Measurements from ENCODE around the gene GOLPH3L.
"Not testable (repeated sequence)": the region's sequence is repeated elsewhere in the genome, so short reads cannot be mapped to it uniquely, and the experiment has no call there.

GOLPH3L gene

GRCh38 chr1:150662811-150663210 lies 34.1 kb downstream of the GOLPH3L start:
- no CpG with 5 or more reads among the region's 9 CpGs for WGBS, 2 donors (ENCODE audit: extremely low coverage in 2 of 2, insufficient read length in 2 of 2, insufficient replicate concordance in 1 of 2)
- no peak overlapping the region for H3K4ac ChIP-seq (ENCODE audit: low read length)

GRCh38 chr1:150661156-150661555 lies 35.8 kb downstream of the GOLPH3L start:
- Histone ChIP-seq H3K79me1 (ENCODE audit: low read depth, low read length) (no peaks in the 10 kb centered on the region), H4K91ac (ENCODE audit: low read depth, low read length, poor library complexity) (no peak overlapping the region), H2BK5ac (ENCODE audit: low read length) (no peak overlapping the region), H3K14ac (ENCODE audit: low read length) (no peak overlapping the region), H3K9ac (ENCODE audit: low read depth, low read length, poor library complexity) (no peak overlapping the region), H3K27ac (replicated peaks; ENCODE audit: low read length) (no peak overlapping the region), H2BK15ac (ENCODE audit: low read length) (no peak overlapping the region), H2BK12ac (ENCODE audit: low read length) (no peak overlapping the region), H2AK5ac (ENCODE audit: low read depth, low read length) (no peak overlapping the region), H3K4me3 (ENCODE audit: low read length in 2 of 2) (no peak overlapping the region), H3K18ac (ENCODE audit: low read length) (no peak overlapping the region), H2AFZ (ENCODE audit: low read length) (no peak overlapping the region), H3K4ac (ENCODE audit: low read length) (no peak overlapping the region), H4K8ac (ENCODE audit: low read depth, low read length) (no peak overlapping the region), H2BK120ac (ENCODE audit: low read depth, low read length) (no peak overlapping the region), H3K23ac (ENCODE audit: low read depth, low read length, poor library complexity) (no peak overlapping the region), H3K4me2 (ENCODE audit: insufficient read depth, low read length, poor library complexity, severe bottlenecking) (no peak overlapping the region), H3K27me3 (ENCODE audit: control insufficient read depth in 3 of 3, insufficient read depth in 3 of 3, low read depth in 1 of 3, low read length in 3 of 3) (no peaks in the 10 kb centered on the region), H3K4me1 (ENCODE audit: control insufficient read depth in 2 of 2, insufficient read depth in 1 of 2, low read depth in 1 of 2, low read length in 2 of 2) (no peaks in the 10 kb centered on the region), H3K9me3 (replicated peaks in 1 of 2; ENCODE audit: control insufficient read depth in 2 of 2, insufficient read depth in 1 of 2, low read depth in 1 of 2, low read length in 2 of 2) (no peaks in the 10 kb centered on the region), H3K36me3 (replicated peaks in 1 of 2; ENCODE audit: control insufficient read depth in 2 of 2, insufficient read depth in 2 of 2, low read length in 2 of 2) (peaks cover 2 to 32% of the 10 kb centered on the region in 2 donors)
- no peak for DNase-seq (ENCODE audit: low spot score)
- WGBS, 2 donors (ENCODE audit: extremely low coverage in 2 of 2, insufficient read length in 2 of 2, insufficient replicate concordance in 1 of 2), result no CpG with 5 or more reads among the region's 5 CpGs

More at GRCh38 chr1:150662811-150663210, 34.1 kb downstream of the GOLPH3L start:
- Histone ChIP-seq H2BK12ac (ENCODE audit: low read length) (no peak overlapping the region), H3K9me3 (replicated peaks in 1 of 2; ENCODE audit: control insufficient read depth in 2 of 2, insufficient read depth in 1 of 2, low read depth in 1 of 2, low read length in 2 of 2) (no peaks in the 10 kb centered on the region), H3K4me2 (ENCODE audit: insufficient read depth, low read length, poor library complexity, severe bottlenecking) (no peak overlapping the region), H3K4me3 (ENCODE audit: low read length in 2 of 2) (no peak overlapping the region), H3K23ac (ENCODE audit: low read depth, low read length, poor library complexity) (no peak overlapping the region), H3K14ac (ENCODE audit: low read length) (no peak overlapping the region), H2AK5ac (ENCODE audit: low read depth, low read length) (no peak overlapping the region), H3K9ac (ENCODE audit: low read depth, low read length, poor library complexity) (no peak overlapping the region), H4K8ac (ENCODE audit: low read depth, low read length) (no peak overlapping the region), H3K4me1 (ENCODE audit: control insufficient read depth in 2 of 2, insufficient read depth in 1 of 2, low read depth in 1 of 2, low read length in 2 of 2) (no peaks in the 10 kb centered on the region), H3K36me3 (replicated peaks in 1 of 2; ENCODE audit: control insufficient read depth in 2 of 2, insufficient read depth in 2 of 2, low read length in 2 of 2) (peaks cover 2 to 32% of the 10 kb centered on the region in 2 donors), H3K18ac (ENCODE audit: low read length) (no peak overlapping the region), H4K91ac (ENCODE audit: low read depth, low read length, poor library complexity) (no peak overlapping the region), H3K27me3 (ENCODE audit: control insufficient read depth in 3 of 3, insufficient read depth in 3 of 3, low read depth in 1 of 3, low read length in 3 of 3) (no peaks in the 10 kb centered on the region), H3K79me1 (ENCODE audit: low read depth, low read length) (no peaks in the 10 kb centered on the region), H2AFZ (ENCODE audit: low read length) (no peak overlapping the region), H2BK15ac (ENCODE audit: low read length) (no peak overlapping the region), H3K27ac (replicated peaks; ENCODE audit: low read length) (no peak overlapping the region), H2BK120ac (ENCODE audit: low read depth, low read length) (no peak overlapping the region), H2BK5ac (ENCODE audit: low read length) (no peak overlapping the region)
- no peak for DNase-seq (ENCODE audit: low spot score)

DNA sequence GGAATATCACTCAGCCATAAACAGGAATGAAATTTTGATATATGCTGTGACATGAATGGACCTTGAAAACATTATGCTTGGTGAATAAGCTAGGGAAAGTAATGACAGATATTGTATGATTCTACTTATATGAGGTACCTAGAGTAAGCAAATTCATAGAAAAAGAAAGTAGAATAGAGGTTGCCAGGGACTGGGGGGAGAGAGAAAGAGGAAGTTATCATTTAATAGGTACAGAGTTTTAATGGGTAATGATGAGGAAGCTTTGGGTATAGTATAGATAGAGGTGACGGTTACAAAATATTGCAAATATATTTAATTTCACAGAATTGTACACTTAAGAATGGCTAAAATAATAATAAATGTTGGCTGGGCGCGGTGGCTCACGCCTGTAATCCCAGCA lies 36.4 kb downstream of the GOLPH3L start:
- no peak for DNase-seq (ENCODE audit: low spot score)
- H3K4me1 ChIP-seq (ENCODE audit: control insufficient read depth in 2 of 2, insufficient read depth in 1 of 2, low read depth in 1 of 2, low read length in 2 of 2), result no peaks in the 10 kb centered on the region
- H3K9ac ChIP-seq (ENCODE audit: low read depth, low read length, poor library complexity), result no peak overlapping the region
- H2BK12ac ChIP-seq (ENCODE audit: low read length), result no peak overlapping the region
- H3K4me2 ChIP-seq (ENCODE audit: insufficient read depth, low read length, poor library complexity, severe bottlenecking), result no peak overlapping the region
- no CpG with 5 or more reads among the region's 4 CpGs for WGBS, 2 donors (ENCODE audit: extremely low coverage in 2 of 2, insufficient read length in 2 of 2, insufficient replicate concordance in 1 of 2)
- H4K8ac ChIP-seq (ENCODE audit: low read depth, low read length), result no peak overlapping the region
- no peak overlapping the region for H4K91ac ChIP-seq (ENCODE audit: low read depth, low read length, poor library complexity)
- H3K23ac ChIP-seq (ENCODE audit: low read depth, low read length, poor library complexity), result no peak overlapping the region
- no peak overlapping the region for H3K27ac ChIP-seq (replicated peaks; ENCODE audit: low read length)
- no peak overlapping the region for H3K4me3 ChIP-seq (ENCODE audit: low read length in 2 of 2)
- H2BK5ac ChIP-seq (ENCODE audit: low read length), result no peak overlapping the region
- no peak overlapping the region for H2BK15ac ChIP-seq (ENCODE audit: low read length)
- H3K79me1 ChIP-seq (ENCODE audit: low read depth, low read length), result no peaks in the 10 kb centered on the region
- no peak overlapping the region for H3K4ac ChIP-seq (ENCODE audit: low read length)
- H3K18ac ChIP-seq (ENCODE audit: low read length), result no peak overlapping the region
- peaks cover 2 to 32% of the 10 kb centered on the region in 2 donors for H3K36me3 ChIP-seq (replicated peaks in 1 of 2; ENCODE audit: control insufficient read depth in 2 of 2, insufficient read depth in 2 of 2, low read length in 2 of 2)
- H2AK5ac ChIP-seq (ENCODE audit: low read depth, low read length), result no peak overlapping the region
- H2AFZ ChIP-seq (ENCODE audit: low read length), result no peak overlapping the region
- H2BK120ac ChIP-seq (ENCODE audit: low read depth, low read length), result no peak overlapping the region
- H3K27me3 ChIP-seq (ENCODE audit: control insufficient read depth in 3 of 3, insufficient read depth in 3 of 3, low read depth in 1 of 3, low read length in 3 of 3), result no peaks in the 10 kb centered on the region
- no peak overlapping the region for H3K14ac ChIP-seq (ENCODE audit: low read length)
- H3K9me3 ChIP-seq (replicated peaks in 1 of 2; ENCODE audit: control insufficient read depth in 2 of 2, insufficient read depth in 1 of 2, low read depth in 1 of 2, low read length in 2 of 2), result no peaks in the 10 kb centered on the region

GRCh38 chr1:150657064-150657463 lies 39.9 kb downstream of the GOLPH3L start:
- H3K14ac ChIP-seq (ENCODE audit: low read length); H2BK12ac ChIP-seq (ENCODE audit: low read length); DNase-seq (ENCODE audit: low spot score); H2BK120ac ChIP-seq (ENCODE audit: low read depth, low read length); H3K79me1 ChIP-seq (ENCODE audit: low read depth, low read length); H3K4me2 ChIP-seq (ENCODE audit: insufficient read depth, low read length, poor library complexity, severe bottlenecking); H3K4me1 ChIP-seq (ENCODE audit: control insufficient read depth in 2 of 2, insufficient read depth in 1 of 2, low read depth in 1 of 2, low read length in 2 of 2); H3K27me3 ChIP-seq (ENCODE audit: control insufficient read depth in 3 of 3, insufficient read depth in 3 of 3, low read depth in 1 of 3, low read length in 3 of 3); H4K8ac ChIP-seq (ENCODE audit: low read depth, low read length); H3K9ac ChIP-seq (ENCODE audit: low read depth, low read length, poor library complexity); H2BK5ac ChIP-seq (ENCODE audit: low read length); H3K27ac ChIP-seq (replicated peaks; ENCODE audit: low read length); H4K91ac ChIP-seq (ENCODE audit: low read depth, low read length, poor library complexity); H3K9me3 ChIP-seq (replicated peaks in 1 of 2; ENCODE audit: control insufficient read depth in 2 of 2, insufficient read depth in 1 of 2, low read depth in 1 of 2, low read length in 2 of 2); H2AK5ac ChIP-seq (ENCODE audit: low read depth, low read length); H3K23ac ChIP-seq (ENCODE audit: low read depth, low read length, poor library complexity); H3K4me3 ChIP-seq (ENCODE audit: low read length in 2 of 2); H3K18ac ChIP-seq (ENCODE audit: low read length); H2BK15ac ChIP-seq (ENCODE audit: low read length); H3K4ac ChIP-seq (ENCODE audit: low read length); H2AFZ ChIP-seq (ENCODE audit: low read length): not testable (repeated sequence)
- H3K36me3 ChIP-seq (replicated peaks in 1 of 2; ENCODE audit: control insufficient read depth in 2 of 2, insufficient read depth in 2 of 2, low read length in 2 of 2), result peaks cover 2 to 22% of the 10 kb centered on the region in 2 donors
- WGBS, 2 donors (ENCODE audit: extremely low coverage in 2 of 2, insufficient read length in 2 of 2, insufficient replicate concordance in 1 of 2), result no CpG with 5 or more reads among the region's 4 CpGs

Data from neuronal stem cell (in vitro differentiated cells).